Gastroesophageal sphincter (tissue), 4 donors: ENCODE data around the gene AGAP4. TPM values are rescaled to one million over a fixed set of nuclear protein-coding genes. Genes with fewer than 3 reads are reported as not detected.
"Not testable (repeated sequence)": the region's sequence is repeated elsewhere in the genome, so short reads cannot be mapped to it uniquely, and the experiment has no call there.

Experiments
- ATAC-seq: fragments of 150-250 bp; one replicate; pipeline ENCODE4 v1.9.1; 2016; ENCODE audit warnings: mild to moderate bottlenecking, moderate library complexity
- H3K27ac ChIP-seq, 4 donors: fragments of 200-600 bp; sonication (generic) in 3 of 4; 1 replicate in 3 of 4; 2 replicates in 1 of 4; pipeline ENCODE4 v1.5.1; 2016 to 2019
- H3K27me3 ChIP-seq: fragments of 200-600 bp; sonication (generic); one replicate; pipeline ENCODE4 v1.5.1; 2019
- H3K36me3 ChIP-seq, 2 donors: fragments of 200-600 bp; sonication (generic); one replicate each; pipeline ENCODE4 v1.5.1; 2019; ENCODE audit warnings: control low read depth in 1 of 2
- H3K4me1 ChIP-seq, 3 donors: fragments of 200-600 bp; sonication (generic); 1 replicate in 2 of 3; 2 replicates in 1 of 3; pipeline ENCODE4 v1.5.1; 2016 to 2019; ENCODE audit warnings: control low read depth in 2 of 3
- H3K4me3 ChIP-seq, 2 donors: fragments of 200-600 bp; sonication (generic); one replicate each; pipeline ENCODE4 v1.5.1; 2019; ENCODE audit warnings: mild to moderate bottlenecking in 1 of 2, moderate library complexity in 1 of 2
- H3K9me3 ChIP-seq, 3 donors: fragments of 200-600 bp; sonication (generic); one replicate each; pipeline ENCODE4 v1.5.1; 2017 to 2019; ENCODE audit warnings: control low read depth in 2 of 3
- EP300 ChIP-seq: sonication (generic); formaldehyde crosslinking; IDR thresholded peaks from one replicate; pipeline ENCODE4 v1.6.1; 2017; ENCODE audit warnings: antibody characterized with exemption, mild to moderate bottlenecking
- POLR2A ChIP-seq, 2 donors: fragments of 450-650 bp; IDR thresholded peaks; one replicate each; pipeline ENCODE4 v1.6.1; 2017; ENCODE audit warnings: antibody characterized with exemption in 2 of 2, mild to moderate bottlenecking in 2 of 2, moderate library complexity in 1 of 2
- POLR2AphosphoS5 ChIP-seq: sonication (generic); formaldehyde crosslinking; IDR thresholded peaks from one replicate; pipeline ENCODE4 v1.6.1; 2017; ENCODE audit warnings: antibody characterized with exemption
- WGBS, 2 donors: methylation state at CpG; one replicate each; pipeline ENCODE4 v1.1.5; 2018; ENCODE audit warnings: low coverage in 1 of 2; 5-methylcytosine and 5-hydroxymethylcytosine counted together
- small RNA-seq, 4 donors: library from RNA; depleted of rRNA; stranded (forward); fragments of <200 nt; gene quantifications; one replicate each; pipeline ENCODE3, GENCODE V24; 2016
- total RNA-seq, 4 donors: library from RNA; depleted of rRNA; stranded (reverse); fragments of >200 nt; gene quantifications; one replicate each; pipeline ENCODE4 v1.1.0, GENCODE V29; 2016
- TF ChIP-seq, protein P1 (sequence below), 4 experiments: fragments of 200-600 bp in 2 of 4; fragments of 450-650 bp in 2 of 4; sonication (generic) in 1 of 4; IDR thresholded peaks; one replicate each; pipeline ENCODE4 v1.5.1; 2017 to 2019; ENCODE audit warnings: antibody characterized with exemption in 4 of 4, mild to moderate bottlenecking in 2 of 4, moderate library complexity in 2 of 4

Gene AGAP4
- total RNA-seq, 4 donors from 2014 or later = 6.9 to 13.1 (median 9.6) TPM

DNA sequence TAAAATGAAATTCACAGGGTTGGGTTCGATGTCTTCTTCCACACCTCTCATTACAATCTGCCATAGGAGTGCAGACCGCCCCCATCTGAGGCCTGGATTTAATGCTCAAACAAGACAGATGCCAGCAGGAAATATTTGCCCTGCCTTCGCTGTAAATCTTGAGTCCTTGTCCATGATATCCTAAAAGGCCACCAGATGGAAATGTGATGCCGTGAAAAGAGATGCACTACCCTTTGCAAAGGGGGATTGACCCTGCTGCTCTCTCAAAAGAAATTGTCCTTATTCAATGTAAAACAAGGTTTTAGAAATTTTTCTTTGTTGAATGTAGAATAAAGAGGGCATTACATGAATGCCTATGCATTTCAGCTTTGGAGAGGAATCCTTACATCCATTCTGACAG, 37.5 kb downstream of the AGAP4 start:
- H3K27ac ChIP-seq = no peak overlapping the region
- H3K9me3 ChIP-seq = no peaks in the 10 kb centered on the region
- no peak overlapping the region for H3K4me3 ChIP-seq
- no peak for ATAC-seq
- no peaks in the 10 kb centered on the region for H3K27me3 ChIP-seq
- WGBS, 2 donors = 71 to 74% methylated on average over 2 to 4 of the region's 4 CpGs
- no peak for TF ChIP-seq POLR2AphosphoS5
- TF ChIP-seq EP300 = no peak
- TF ChIP-seq POLR2A (IDR thresholded peaks at IDR 0.05) = no peak
- TF ChIP-seq, protein P1, sequence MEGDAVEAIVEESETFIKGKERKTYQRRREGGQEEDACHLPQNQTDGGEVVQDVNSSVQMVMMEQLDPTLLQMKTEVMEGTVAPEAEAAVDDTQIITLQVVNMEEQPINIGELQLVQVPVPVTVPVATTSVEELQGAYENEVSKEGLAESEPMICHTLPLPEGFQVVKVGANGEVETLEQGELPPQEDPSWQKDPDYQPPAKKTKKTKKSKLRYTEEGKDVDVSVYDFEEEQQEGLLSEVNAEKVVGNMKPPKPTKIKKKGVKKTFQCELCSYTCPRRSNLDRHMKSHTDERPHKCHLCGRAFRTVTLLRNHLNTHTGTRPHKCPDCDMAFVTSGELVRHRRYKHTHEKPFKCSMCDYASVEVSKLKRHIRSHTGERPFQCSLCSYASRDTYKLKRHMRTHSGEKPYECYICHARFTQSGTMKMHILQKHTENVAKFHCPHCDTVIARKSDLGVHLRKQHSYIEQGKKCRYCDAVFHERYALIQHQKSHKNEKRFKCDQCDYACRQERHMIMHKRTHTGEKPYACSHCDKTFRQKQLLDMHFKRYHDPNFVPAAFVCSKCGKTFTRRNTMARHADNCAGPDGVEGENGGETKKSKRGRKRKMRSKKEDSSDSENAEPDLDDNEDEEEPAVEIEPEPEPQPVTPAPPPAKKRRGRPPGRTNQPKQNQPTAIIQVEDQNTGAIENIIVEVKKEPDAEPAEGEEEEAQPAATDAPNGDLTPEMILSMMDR (IDR thresholded peaks at IDR 0.05) = no peak
- no peaks in the 10 kb centered on the region for H3K4me1 ChIP-seq
- H3K36me3 ChIP-seq = no peaks in the 10 kb centered on the region

GRCh38 chr10:45804996-45805395, 42.3 kb downstream of the AGAP4 start:
- H3K9me3 ChIP-seq, H3K4me3 ChIP-seq, H3K27ac ChIP-seq, H3K27me3 ChIP-seq, H3K36me3 ChIP-seq, H3K4me1 ChIP-seq, ATAC-seq: not testable (repeated sequence)
- 58% methylated on average over 2 of the region's 2 CpGs; no CpG with 5 or more reads in 1 of the 2 donors for WGBS, 2 donors

- not testable (repeated sequence) for H3K4me3 ChIP-seq, H3K36me3 ChIP-seq, H3K4me1 ChIP-seq, H3K27ac ChIP-seq, H3K27me3 ChIP-seq, H3K9me3 ChIP-seq, ATAC-seq
- WGBS, 2 donors = 31 to 61% methylated on average over 5 to 8 of the region's 13 CpGs
Observed at GRCh38 chr10:45803060-45804010, 44.0 kb downstream of the AGAP4 start.

GRCh38 chr10:45794761-45795160, 52.5 kb downstream of the AGAP4 start:
- not testable (repeated sequence) for H3K4me3 ChIP-seq, H3K27me3 ChIP-seq, ATAC-seq, H3K4me1 ChIP-seq, H3K9me3 ChIP-seq, H3K27ac ChIP-seq
- peaks cover 0 to 44% of the 10 kb centered on the region in 2 donors for H3K36me3 ChIP-seq
- WGBS, 2 donors = 46% methylated on average over 2 of the region's 2 CpGs; no CpG with 5 or more reads in 1 of the 2 donors

DNA sequence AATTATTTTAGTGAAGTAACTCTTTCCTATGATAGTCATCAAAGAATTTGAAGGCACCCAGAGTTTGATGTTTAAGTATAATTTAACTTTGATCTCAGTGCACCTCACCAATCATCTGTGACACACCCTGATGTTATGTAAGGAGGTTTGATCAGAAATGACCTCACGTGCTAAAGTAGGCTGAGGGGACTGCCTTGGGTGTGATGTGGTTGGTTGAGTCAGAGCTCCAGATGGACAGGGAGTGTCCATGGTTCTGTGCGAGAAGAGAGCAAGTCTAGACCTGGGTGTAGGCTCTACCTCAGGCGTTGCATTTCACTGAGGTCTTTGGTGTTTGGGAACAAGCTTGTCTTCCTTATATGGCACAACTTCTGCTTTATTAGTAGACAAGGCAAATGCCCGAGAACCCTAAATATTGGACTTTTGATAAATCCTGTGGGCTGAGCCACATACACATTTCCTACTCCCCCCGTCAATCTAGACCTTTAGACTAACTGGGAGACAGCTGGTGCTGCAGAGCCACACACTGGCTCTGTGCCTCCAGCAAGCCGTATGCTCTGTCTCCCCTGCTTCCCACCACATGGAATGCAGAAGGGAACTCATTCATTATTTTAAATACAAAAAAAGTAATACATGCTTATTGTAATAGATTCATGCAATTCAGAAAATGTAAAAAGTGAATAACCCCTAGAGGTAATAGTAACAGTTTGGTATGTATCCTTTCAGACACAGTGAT, 56.4 kb downstream of the AGAP4 start:
- not testable (repeated sequence) for H3K27me3 ChIP-seq, H3K9me3 ChIP-seq, H3K4me3 ChIP-seq, H3K27ac ChIP-seq, H3K4me1 ChIP-seq, ATAC-seq
- 22% methylated on average over 1 of the region's 6 CpGs; no CpG with 5 or more reads in 1 of the 2 donors for WGBS, 2 donors
- H3K36me3 ChIP-seq = peaks cover 0 to 81% of the 10 kb centered on the region in 2 donors

DNA sequence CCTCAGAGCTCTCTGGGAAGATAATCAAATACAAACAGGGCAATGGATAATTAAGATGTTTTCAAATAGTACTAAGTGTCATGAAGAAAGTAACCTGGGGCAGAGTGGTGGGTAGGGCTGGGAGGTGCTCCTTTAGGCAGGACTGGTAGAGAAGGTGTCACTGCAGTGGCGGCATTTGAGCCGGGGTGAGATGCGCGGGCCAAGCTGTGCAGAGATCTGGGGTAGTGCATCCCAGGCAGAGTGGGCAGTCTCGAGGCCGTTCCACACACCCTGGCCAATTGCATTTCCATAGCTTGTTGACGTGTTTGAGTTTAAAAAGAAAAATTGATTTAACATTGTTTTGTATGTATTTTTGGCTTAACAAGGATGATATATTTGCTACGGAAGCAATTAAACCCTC, 57.3 kb downstream of the AGAP4 start:
- H3K4me1 ChIP-seq, H3K9me3 ChIP-seq, ATAC-seq, H3K27me3 ChIP-seq, H3K4me3 ChIP-seq, H3K27ac ChIP-seq: not testable (repeated sequence)
- peaks cover 0 to 85% of the 10 kb centered on the region in 2 donors for H3K36me3 ChIP-seq
- 92 to 100% methylated on average over 1 to 7 of the region's 8 CpGs for WGBS, 2 donors

- not testable (repeated sequence) for H3K27me3 ChIP-seq, H3K4me1 ChIP-seq, H3K27ac ChIP-seq, H3K9me3 ChIP-seq, H3K4me3 ChIP-seq, ATAC-seq
- H3K36me3 ChIP-seq = peaks cover 0 to 79% of the 10 kb centered on the region in 2 donors
- no CpG with 5 or more reads among the region's 5 CpGs for WGBS, 2 donors
Observed at GRCh38 chr10:45787212-45787741, 60.0 kb downstream of the AGAP4 start.

GRCh38 chr10:45786217-45786616, 61.1 kb downstream of the AGAP4 start:
- H3K9me3 ChIP-seq, H3K27ac ChIP-seq, H3K27me3 ChIP-seq, H3K4me1 ChIP-seq, H3K4me3 ChIP-seq, ATAC-seq: not testable (repeated sequence)
- WGBS, 2 donors = 80% methylated on average over 1 of the region's 1 CpG; no CpG with 5 or more reads in 1 of the 2 donors
- H3K36me3 ChIP-seq = peaks cover 0 to 71% of the 10 kb centered on the region in 2 donors

Small RNAs within 50 kb of the gene (small RNA-seq; reads per million reads assigned to genes)
- gene AC012044.1 (0 reads per million in 4 donors), gene RNA5SP310 (0 reads per million in 4 donors)

Other genes with a start within 250 kb of the AGAP4 start
- gene ZFAND4, start 174.7 kb downstream of the AGAP4 start, total RNA-seq = 10 to 100 TPM; 13.7 to 20.0 (median 16.1) TPM
- 10 to 100 TPM; 30.3 to 50.4 (median 33.5) TPM for gene WASHC2C, start 120.2 kb downstream of the AGAP4 start, total RNA-seq
- 10 to 100 TPM; 56.8 to 80.9 (median 64.5) TPM for gene TIMM23, start 125.0 kb upstream of the AGAP4 start, total RNA-seq
- gene NCOA4, start 183.1 kb upstream of the AGAP4 start, total RNA-seq = 100 to 1,000 TPM; 152 to 186 (median 173) TPM
- gene MSMB, start 198.8 kb upstream of the AGAP4 start, total RNA-seq = 1 to 10 TPM in 1 of 4 donors, not detected in 3; 5.7 TPM